IPS DF 4.7 (cell line): ENCODE results near the gene DENND1A.

Experiments
- DNase-seq: peaks from one replicate; pipeline ENCODE4 v3.0.0-alpha.2; 2013; ENCODE audit warnings: low spot score; ENCODE audit errors: extremely low read depth

Gene DENND1A

GRCh38 chr9:123863164-123863855 lies 66.6 kb downstream of the DENND1A start:
- no peak for DNase-seq

GRCh38 chr9:123861756-123862120 lies 68.2 kb downstream of the DENND1A start:
- no peak for DNase-seq

- no peak for DNase-seq
These were observed 68.7 kb downstream of the DENND1A start for GRCh38 chr9:123861086-123861755.

GRCh38 chr9:123860603-123861002 lies 69.3 kb downstream of the DENND1A start:
- no peak for DNase-seq

- no peak for DNase-seq
These were observed 77.5 kb downstream of the DENND1A start for GRCh38 chr9:123852403-123852802.

- peak; percentile 25 for DNase-seq
These were observed 78.1 kb downstream of the DENND1A start for GRCh38 chr9:123851851-123852250.

- DNase-seq: no peak
These were observed 81.4 kb downstream of the DENND1A start for GRCh38 chr9:123848447-123849085.

- DNase-seq: no peak
These were observed 83.0 kb downstream of the DENND1A start for GRCh38 chr9:123846966-123847365.

- no peak for DNase-seq
These were observed 86.2 kb downstream of the DENND1A start for GRCh38 chr9:123843703-123844102.

GRCh38 chr9:123835821-123836220 lies 94.1 kb downstream of the DENND1A start:
- DNase-seq: no peak

GRCh38 chr9:123834889-123835562 lies 94.9 kb downstream of the DENND1A start:
- no peak for DNase-seq

GRCh38 chr9:123834218-123834888 lies 95.6 kb downstream of the DENND1A start:
- DNase-seq: no peak

GRCh38 chr9:123832858-123833650 lies 96.9 kb downstream of the DENND1A start:
- no peak for DNase-seq

- DNase-seq: no peak
These were observed 97.8 kb downstream of the DENND1A start for GRCh38 chr9:123832176-123832575.

- DNase-seq: no peak
These were observed 101.5 kb downstream of the DENND1A start for GRCh38 chr9:123828449-123828848.

- no peak for DNase-seq
These were observed 104.4 kb downstream of the DENND1A start for GRCh38 chr9:123825342-123826060.

GRCh38 chr9:123823194-123823947 lies 106.6 kb downstream of the DENND1A start:
- DNase-seq: no peak

GRCh38 chr9:123821619-123822018 lies 108.3 kb downstream of the DENND1A start:
- no peak for DNase-seq

GRCh38 chr9:123820139-123820538 lies 109.8 kb downstream of the DENND1A start:
- DNase-seq: no peak
